Measurements from ENCODE around the gene PUM1. TPM values are rescaled to one million over a fixed set of nuclear protein-coding genes. Genes with fewer than 3 reads are reported as not detected.

The PUM1 gene
- total RNA-seq, 1 experiment from 2014 or later = 29.5 TPM

DNA sequence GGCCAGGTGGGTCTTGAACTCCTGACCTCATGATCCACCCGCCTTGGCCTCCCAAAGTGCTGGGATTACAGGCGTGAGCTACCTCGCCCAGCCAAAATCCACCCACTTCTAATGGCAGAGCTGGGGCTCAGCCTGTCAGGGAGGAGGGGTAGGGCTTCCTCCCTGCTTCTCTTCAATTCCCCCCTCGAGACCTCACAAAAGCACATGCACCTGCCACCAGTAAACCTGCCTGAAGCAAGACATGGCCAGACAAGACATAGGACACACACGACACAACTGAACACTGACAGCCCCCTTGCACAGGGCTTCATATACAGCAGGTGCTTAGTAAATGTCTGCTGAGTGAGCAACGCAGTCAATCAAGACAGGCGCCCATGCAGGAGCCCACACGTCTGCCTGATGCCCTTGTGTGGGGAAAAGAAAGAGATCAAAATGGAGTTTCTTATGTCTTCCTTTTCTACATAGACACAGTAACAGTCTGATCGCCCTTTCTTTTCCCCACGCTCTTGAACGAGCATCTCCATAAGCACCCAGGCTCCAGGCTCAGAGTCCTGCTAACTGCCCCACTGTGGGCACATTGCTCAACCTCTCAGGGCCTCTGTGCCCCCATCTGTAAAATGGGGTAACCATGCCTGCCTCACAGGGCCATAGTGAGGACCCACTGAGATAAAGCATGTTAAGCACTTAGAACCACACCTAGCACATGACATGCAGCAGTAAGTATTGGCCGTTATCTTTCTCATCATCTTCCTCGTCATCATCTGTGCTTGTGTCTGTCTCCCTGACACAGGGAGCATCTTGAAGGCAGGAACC is 165.7 kb downstream of the PUM1 start:
- in situ Hi-C loops (cut with HindIII; ENCODE audit: low pct_unique_long_range_greater_than_20kb, low sequenced_read_pairs) = loop anchor here (25.0 kb wide), 1 partner anchor 87 kb away; no protein-coding TSS in a partner anchor

DNA sequence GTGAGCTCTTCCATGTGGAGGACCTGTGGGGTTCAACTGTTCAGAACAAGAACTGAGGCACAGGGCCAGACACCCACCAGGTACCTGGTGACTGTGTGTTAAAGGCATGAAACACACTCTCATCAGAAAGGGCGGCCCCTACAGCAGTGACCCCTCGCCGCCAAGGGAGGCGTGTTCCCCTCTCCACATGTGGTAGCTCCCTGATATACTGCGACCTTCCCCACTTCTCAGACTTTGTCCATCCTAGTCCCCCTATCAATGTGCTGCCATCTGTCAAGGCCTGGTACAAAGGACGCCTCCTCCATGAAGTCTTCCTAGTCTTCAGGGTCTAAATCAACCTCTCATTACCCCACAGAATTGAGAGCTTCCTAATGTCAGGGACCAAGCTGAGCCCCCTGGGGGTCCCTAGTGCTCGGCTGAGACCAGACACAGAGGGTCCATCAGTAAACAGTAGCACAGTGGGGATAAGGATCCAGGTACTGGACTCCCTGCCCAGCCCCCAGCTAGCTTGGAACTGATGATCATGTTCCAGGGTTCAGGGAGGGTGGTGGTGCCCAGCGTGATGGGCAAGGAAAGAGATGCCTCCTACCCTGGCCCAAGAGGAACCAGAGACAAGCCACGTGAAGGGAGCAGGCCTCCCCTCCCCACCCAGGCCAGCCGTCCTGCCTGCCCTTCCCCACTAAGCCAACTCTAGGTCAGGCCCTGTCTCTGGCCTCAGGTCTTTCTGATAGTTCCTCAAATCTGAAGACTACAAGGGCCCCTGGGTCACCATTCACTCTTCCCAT is 167.3 kb downstream of the PUM1 start:
- DNase-seq (ENCODE audit: low read depth, low spot score) = no peak
- in situ Hi-C loops (cut with HindIII; ENCODE audit: low pct_unique_long_range_greater_than_20kb, low sequenced_read_pairs) = no loop called here

More for the DNA sequence above, 165.7 kb downstream of the PUM1 start:
- no peak for DNase-seq (ENCODE audit: low read depth, low spot score)

DNA sequence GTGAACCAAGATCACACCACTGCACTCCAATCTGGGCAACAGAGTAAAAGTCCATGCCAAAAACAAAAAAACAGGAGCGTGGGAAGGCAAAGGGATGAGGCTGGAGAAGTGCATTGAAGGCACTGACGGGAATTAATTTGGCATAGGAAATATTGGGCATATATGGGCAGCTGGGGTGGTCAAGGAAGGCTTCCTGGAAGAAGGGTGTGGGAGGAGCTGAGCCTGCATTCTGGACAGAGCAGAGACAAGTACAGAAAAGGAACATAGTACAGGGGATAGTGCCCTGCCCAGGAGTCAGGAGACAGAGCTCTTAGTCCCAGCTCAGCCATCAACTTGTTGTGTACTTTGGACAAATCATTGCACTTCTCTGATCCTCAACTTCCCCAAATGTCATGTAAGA is 168.6 kb downstream of the PUM1 start:
- in situ Hi-C loops (cut with HindIII; ENCODE audit: low pct_unique_long_range_greater_than_20kb, low sequenced_read_pairs) = no loop called here
- DNase-seq (ENCODE audit: low read depth, low spot score) = no peak

- peak; percentile 28 for DNase-seq (ENCODE audit: low read depth, low spot score)
- in situ Hi-C loops (cut with HindIII; ENCODE audit: low pct_unique_long_range_greater_than_20kb, low sequenced_read_pairs) = no loop called here
Observed at GRCh38 chr1:30895944-30896660, 169.4 kb downstream of the PUM1 start.

DNA sequence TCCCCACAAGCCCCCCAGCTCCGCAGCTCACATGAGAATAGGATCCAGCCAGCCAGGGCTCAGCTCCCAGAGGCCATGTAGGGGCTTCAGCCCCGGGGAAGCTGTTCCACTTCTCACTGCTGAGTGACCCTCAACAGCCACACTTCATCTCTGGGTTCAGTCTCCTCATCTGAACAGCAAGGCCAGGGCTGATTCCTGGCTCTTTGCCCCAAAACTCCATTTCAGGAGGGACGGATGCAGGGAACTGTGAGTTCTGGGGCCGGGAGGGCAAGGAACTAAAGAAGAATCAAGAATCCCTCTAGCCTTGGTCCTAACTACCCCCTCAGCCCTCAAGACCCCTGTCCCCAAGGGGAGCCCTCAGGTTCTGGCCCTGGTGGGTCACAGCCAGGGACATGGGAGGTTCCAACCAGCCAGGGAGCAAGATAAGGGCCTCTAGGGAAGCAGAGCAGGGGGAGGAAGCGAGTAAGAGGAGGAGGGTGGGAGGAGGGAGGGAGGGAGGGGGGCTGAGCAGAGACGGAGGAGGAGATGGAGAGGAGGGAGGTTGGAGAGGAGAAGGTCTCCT is 170.1 kb downstream of the PUM1 start:
- DNase-seq (ENCODE audit: low read depth, low spot score) = no peak
- in situ Hi-C loops (cut with HindIII; ENCODE audit: low pct_unique_long_range_greater_than_20kb, low sequenced_read_pairs) = no loop called here

DNA sequence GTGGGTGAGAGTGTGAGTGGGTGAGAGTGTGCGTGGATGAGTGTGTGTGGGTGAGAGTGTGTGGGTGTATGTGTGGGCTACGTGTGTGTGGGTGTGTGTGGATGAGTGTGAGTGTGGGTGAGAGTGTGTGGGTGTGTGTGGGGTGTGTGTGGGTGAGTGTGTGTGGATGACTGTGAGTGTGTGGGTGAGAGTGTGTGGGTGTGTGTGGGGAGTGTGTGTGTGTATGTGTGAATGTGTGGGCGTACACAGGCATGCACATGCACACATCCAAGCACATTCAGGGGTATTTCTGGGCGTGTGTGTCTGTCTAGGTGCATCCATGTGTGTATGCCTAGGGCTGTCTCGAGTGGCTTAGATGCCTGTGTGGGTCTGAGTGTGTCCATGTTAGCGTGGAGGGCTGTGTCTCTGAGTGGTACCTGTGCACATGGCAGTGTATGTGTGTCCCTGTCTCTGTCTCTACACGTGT is 171.0 kb downstream of the PUM1 start:
- no peak for DNase-seq (ENCODE audit: low read depth, low spot score)
- in situ Hi-C loops (cut with HindIII; ENCODE audit: low pct_unique_long_range_greater_than_20kb, low sequenced_read_pairs) = no loop called here

DNA sequence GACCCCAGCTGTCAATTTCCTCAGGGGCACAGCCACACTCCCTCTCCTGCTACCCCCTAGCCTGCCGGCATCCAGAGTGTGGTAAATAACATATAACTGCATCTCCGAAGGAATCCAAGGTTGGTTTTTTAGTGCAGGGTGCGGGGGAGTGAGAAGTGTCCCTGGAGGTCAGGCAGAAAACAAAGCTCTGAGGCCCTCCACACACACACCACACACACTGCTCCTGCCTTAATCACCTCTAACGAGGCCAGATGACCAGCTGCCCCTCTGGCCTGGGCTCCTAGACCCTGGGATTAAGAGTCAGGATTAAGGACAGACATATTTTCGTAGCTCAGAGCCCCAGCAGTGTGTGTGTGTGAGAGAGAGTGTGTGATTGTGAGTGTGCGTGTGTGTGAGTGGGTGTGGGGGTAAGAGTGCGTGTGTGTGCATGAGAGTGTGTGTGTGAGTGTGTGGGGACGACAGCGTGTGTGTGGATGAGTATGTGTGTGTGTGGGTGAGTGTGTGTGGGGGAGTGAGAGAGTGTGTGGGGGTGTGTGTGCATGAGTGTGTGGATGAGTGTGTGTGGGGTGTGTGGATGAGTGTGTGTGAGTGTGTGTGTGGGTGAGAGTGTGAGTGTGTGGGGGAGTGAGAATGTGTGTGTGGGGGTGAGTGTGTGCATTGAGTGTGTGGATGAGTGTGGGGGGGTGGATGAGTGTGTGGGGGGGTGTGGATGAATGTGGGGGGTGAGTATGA is 171.6 kb downstream of the PUM1 start:
- in situ Hi-C loops (cut with HindIII; ENCODE audit: low pct_unique_long_range_greater_than_20kb, low sequenced_read_pairs) = no loop called here
- DNase-seq (ENCODE audit: low read depth, low spot score) = no peak

- DNase-seq (ENCODE audit: low read depth, low spot score) = no peak
- in situ Hi-C loops (cut with HindIII; ENCODE audit: low pct_unique_long_range_greater_than_20kb, low sequenced_read_pairs) = no loop called here
Observed at GRCh38 chr1:30892671-30893073, 172.8 kb downstream of the PUM1 start.

DNA sequence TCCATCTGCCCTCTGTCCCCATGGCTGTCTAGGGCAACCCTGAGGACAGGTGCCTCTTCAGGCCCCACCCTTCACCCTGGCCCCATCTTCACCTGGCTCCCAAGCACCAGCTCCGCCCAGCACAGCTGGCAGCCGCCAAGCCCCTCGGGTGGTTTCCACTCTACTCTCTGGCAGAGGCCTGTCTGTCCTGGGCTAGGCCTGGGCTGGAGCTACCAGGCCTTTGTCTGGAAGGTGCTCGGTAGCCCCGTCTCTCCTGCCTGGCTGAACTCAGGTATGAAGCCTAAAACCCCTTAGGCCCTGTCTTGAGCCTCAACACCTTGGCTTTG is 174.3 kb downstream of the PUM1 start:
- DNase-seq (ENCODE audit: low read depth, low spot score) = no peak
- in situ Hi-C loops (cut with HindIII; ENCODE audit: low pct_unique_long_range_greater_than_20kb, low sequenced_read_pairs) = no loop called here

GRCh38 chr1:30890502-30891226 is 174.9 kb downstream of the PUM1 start:
- no peak for DNase-seq (ENCODE audit: low read depth, low spot score)
- in situ Hi-C loops (cut with HindIII; ENCODE audit: low pct_unique_long_range_greater_than_20kb, low sequenced_read_pairs) = no loop called here

- DNase-seq (ENCODE audit: low read depth, low spot score) = no peak
- in situ Hi-C loops (cut with HindIII; ENCODE audit: low pct_unique_long_range_greater_than_20kb, low sequenced_read_pairs) = no loop called here
Observed at GRCh38 chr1:30889511-30889910, 176.0 kb downstream of the PUM1 start.

GRCh38 chr1:30888975-30889374 is 176.5 kb downstream of the PUM1 start:
- DNase-seq (ENCODE audit: low read depth, low spot score) = no peak
- in situ Hi-C loops (cut with HindIII; ENCODE audit: low pct_unique_long_range_greater_than_20kb, low sequenced_read_pairs) = no loop called here

GRCh38 chr1:30888391-30888790 is 177.1 kb downstream of the PUM1 start:
- in situ Hi-C loops (cut with HindIII; ENCODE audit: low pct_unique_long_range_greater_than_20kb, low sequenced_read_pairs) = no loop called here
- no peak for DNase-seq (ENCODE audit: low read depth, low spot score)

GRCh38 chr1:30887485-30888315 is 177.8 kb downstream of the PUM1 start:
- DNase-seq (ENCODE audit: low read depth, low spot score) = no peak
- in situ Hi-C loops (cut with HindIII; ENCODE audit: low pct_unique_long_range_greater_than_20kb, low sequenced_read_pairs) = no loop called here

DNA sequence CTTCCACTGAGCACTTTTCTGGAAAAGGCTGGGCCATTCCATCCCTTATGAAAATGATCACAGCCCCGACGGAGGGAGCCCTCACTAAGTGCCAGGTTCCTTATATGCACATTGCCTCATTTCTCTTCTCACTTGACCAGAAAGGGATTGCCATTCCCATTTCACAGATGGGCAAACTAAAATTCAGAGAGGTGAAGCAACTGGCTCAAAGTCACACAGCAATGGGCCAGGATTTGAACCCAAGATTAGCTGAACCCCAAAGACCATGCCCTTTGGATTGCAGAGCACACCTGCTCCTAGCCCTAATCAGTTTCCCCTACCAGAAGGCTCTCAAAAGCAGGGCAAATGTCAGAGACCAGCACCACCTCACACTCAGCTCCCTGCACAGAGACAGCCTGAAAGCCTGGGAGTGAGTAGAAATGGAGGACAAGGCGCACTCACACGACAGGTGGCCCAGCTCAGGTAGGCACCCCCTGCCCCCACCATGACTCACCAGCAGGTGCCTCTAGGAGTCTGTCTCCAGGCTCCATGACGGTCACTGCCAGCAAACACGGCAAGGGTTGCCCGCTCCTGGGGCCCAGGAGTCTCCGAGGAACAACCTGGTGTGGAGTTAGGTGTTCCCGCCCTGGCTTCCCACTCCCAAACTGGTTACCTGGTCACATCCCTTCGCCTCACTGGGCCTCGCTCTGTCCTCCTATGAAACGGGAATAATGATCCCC is 178.6 kb downstream of the PUM1 start:
- in situ Hi-C loops (cut with HindIII; ENCODE audit: low pct_unique_long_range_greater_than_20kb, low sequenced_read_pairs) = no loop called here
- DNase-seq (ENCODE audit: low read depth, low spot score) = no peak
